D721Med (cell line): ENCODE measurements around the gene ADARB2.

ENCODE experiments used
- DNase-seq: peaks from one replicate; pipeline ENCODE4 v3.0.0; 2011; ENCODE audit warnings: low spot score; ENCODE audit not compliant: insufficient read length
- FAIRE-seq: peaks from 2 replicates; lab custom pipeline; 2011; peaks lifted over from hg19 to GRCh38; lab: Jason Lieb, UNC
- TF ChIP-seq, protein P1 (sequence below): IDR thresholded peaks from 2 replicates; pipeline ENCODE4 v1.5.1; 2012; ENCODE audit warnings: mild to moderate bottlenecking, control low read depth; ENCODE audit not compliant: insufficient read depth; ENCODE audit errors: missing control alignments

Gene ADARB2

DNA sequence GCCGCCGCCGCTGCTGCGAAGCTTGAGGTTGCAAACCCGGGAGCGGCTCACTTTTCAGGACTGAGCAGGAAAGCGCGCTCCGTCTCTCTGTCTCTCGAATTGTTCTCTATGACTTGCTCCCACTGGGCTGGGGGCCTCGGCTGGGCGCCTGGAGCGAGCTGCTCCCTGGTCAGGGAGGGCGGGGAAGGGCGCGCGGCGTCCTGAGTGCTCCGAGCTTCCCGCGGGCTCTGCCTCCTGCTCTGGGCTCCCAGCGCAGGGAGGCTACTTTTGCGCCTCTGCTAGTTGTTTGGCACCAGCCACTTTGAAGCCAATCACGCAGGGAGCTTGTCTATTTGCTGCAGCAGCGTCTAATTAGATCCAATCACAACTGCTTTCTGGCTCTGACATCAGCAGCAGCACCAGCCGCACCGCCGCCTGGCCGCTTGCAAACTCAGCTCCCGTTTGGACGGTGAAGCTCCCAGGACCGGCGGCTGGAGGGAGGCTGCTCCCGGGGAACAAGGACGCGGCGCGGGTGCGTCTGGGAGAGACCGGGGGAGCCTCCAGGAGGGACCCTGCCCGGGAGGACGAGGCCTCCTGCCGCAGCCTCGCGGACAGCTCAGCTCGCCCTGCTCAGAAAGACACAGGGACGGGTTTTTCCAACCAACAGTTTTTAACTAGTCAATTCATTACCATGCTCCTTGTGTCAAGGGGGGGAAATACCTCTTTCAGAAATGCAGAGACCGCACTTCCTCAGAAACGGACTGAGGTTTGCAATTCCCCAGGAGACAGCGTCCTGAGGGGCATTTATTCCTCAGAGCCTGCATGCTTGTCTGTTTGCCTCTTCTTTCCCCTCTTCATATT lies at the start of gene ADARB2:
Gene ADARB2 (minus strand): TSS at position 304 of the 840 bp plus-strand sequence.
- DNase-seq (peak; percentile 64), FAIRE-seq (no peak)
- TF ChIP-seq, protein P1, sequence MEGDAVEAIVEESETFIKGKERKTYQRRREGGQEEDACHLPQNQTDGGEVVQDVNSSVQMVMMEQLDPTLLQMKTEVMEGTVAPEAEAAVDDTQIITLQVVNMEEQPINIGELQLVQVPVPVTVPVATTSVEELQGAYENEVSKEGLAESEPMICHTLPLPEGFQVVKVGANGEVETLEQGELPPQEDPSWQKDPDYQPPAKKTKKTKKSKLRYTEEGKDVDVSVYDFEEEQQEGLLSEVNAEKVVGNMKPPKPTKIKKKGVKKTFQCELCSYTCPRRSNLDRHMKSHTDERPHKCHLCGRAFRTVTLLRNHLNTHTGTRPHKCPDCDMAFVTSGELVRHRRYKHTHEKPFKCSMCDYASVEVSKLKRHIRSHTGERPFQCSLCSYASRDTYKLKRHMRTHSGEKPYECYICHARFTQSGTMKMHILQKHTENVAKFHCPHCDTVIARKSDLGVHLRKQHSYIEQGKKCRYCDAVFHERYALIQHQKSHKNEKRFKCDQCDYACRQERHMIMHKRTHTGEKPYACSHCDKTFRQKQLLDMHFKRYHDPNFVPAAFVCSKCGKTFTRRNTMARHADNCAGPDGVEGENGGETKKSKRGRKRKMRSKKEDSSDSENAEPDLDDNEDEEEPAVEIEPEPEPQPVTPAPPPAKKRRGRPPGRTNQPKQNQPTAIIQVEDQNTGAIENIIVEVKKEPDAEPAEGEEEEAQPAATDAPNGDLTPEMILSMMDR = no peak

DNA sequence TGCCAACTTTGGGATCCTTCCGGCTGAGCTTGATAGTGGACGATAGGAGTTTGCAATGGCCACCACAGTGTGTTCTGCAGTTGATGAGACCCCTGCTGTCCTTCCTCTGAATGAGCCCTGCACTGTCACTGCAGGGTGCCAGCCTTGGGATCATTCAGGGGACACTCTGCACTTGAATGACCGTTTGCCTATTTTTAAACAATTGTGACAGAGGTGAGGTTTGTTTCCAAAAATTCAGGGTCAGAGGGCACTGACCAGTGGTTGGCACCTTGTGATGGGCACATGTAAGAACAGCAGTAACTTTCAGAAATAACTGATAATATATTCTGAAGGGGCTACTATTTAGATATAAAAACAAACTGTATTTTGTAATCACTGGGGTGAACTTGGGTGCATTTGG lies 48.5 kb upstream of the ADARB2 start:
- DNase-seq (no peak), FAIRE-seq (no peak)
- TF ChIP-seq, protein P1 = no peak

DNA sequence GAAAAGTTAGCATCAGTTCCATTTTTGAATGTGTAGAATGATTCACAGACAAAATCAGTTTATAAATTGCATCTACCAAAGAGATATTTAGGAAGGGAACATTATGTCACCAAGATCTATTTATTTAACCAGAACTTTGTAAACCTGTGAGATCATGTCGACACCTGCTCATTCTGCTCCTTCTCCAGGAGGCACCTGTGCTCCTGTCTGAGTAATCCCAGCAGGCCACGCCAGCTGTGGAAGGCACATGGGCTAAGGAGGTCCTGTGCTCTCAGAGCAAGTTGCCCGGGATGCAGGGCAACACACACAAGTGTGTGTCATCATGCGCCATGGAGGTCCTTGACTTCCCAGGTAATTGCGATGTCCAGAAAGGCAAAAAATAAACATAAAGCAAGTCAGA lies 45.5 kb upstream of the ADARB2 start:
- DNase-seq (no peak), FAIRE-seq (no peak)
- TF ChIP-seq, protein P1 = no peak

DNA sequence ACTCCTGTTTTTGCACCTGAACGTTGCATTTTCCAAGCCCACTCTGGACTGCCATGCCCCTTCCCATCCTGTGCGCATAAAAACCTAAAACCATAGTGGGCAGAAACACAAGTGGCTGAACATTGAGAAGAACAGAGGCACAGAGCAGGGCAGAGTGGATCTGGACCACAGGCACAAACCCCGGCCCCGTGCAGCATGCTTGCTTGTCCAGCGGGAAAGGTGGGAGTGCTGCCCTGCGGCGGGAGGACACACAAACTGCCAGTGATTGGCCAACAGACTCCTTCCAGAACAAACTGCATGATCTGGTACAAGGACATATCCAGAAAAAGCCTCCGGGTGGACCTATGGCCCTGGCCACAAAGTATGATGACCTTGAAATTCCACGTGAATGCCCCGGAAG lies 42.5 kb upstream of the ADARB2 start:
- no peak for FAIRE-seq
- TF ChIP-seq, protein P1 = no peak
- DNase-seq = no peak

DNA sequence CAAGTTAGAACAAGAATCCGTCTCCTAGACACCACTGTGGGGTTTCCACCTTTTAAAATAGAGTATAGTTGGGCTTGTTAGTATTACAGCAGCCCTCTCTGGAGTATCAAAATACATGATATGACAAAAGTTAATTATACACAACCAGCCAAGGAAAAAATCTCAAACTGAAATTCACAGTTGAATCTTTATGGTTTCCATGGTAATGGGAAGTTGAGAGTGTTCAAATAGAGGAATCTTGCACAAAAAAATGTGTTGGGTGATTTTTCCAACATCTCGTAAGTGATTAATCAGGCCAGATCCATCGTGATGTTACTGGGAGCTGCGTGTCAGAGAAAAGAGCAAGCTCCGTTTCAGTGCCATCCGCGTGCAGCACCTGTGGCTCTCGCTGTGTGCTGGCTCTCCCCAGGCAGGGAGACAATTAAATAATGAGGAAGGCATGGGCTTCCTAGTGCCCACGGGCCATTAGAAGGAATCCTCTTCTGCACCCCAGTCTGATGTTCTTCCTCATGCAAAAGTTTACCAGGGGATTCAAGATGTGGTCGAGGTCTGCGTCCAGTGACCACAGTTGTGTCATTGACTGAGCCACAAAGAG lies 41.1 kb upstream of the ADARB2 start:
- DNase-seq (no peak), FAIRE-seq (no peak)
- TF ChIP-seq, protein P1 = no peak

DNA sequence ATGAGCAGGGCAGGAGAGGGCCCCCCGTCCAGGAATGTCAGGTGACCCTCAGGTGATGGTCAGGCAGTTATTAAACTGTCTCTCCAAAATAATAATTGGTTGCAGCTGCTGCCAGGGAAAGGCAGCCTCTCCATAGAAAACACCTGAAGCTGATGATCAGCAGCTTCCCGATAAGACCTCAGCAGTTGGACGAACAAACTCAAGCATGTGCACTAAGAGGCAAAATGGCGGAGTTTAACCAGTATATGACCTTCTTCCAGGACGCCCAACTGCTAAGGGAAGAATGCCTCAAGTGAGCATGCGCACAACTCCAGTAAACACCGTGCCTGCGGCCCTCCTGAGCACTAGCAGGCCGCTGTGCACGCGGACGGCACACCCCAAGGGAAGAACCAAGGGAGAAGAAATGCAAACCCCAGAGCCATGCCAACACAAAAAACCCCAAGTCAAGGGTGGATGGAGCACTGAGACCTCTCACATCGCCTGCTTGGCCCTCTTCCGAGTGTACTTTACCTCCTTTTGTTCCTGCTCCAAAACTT lies 38.9 kb upstream of the ADARB2 start:
- DNase-seq = no peak
- TF ChIP-seq, protein P1 = no peak
- FAIRE-seq = no peak
